Endothelial cell of umbilical vein (primary cell): Measurements from ENCODE around the gene NFATC3. TPM values are rescaled to one million over a fixed set of nuclear protein-coding genes. Genes with fewer than 3 reads are reported as not detected.

Experiments used
- BruUV-seq: library from RNA; stranded (reverse); fragments of 400-500 nt; replicated peaks from 2 replicates; lab custom pipeline; 2021; lab: Mats Ljungman, UMichigan
- CTCF ChIA-PET: fragments of 300-600, 350-600 bp; sonication (Branson Sonifier 250); formaldehyde crosslinking; loops from one replicate; lab custom pipeline; 2021; ENCODE audit warnings: antibody characterized with exemption, inconsistent platforms; lab: Charles Lee
- POLR2A ChIA-PET: fragments of 300-600, 350-600 bp; sonication (Branson Sonifier 250); formaldehyde crosslinking; loops from one replicate; lab custom pipeline; 2021; ENCODE audit warnings: antibody characterized with exemption, inconsistent platforms; lab: Charles Lee
- DNase-seq: peaks from one replicate; pipeline ENCODE4 v3.0.0-alpha.2; 2011; ENCODE audit warnings: low read depth, low spot score
- FAIRE-seq: peaks from 2 replicates; lab custom pipeline; 2011; peaks lifted over from hg19 to GRCh38; lab: Jason Lieb, UNC
- H2AFZ ChIP-seq: 2 replicates; pipeline ENCODE4 v1.6.0; 2012; ENCODE audit warnings: low read depth, low read length, control low read depth, inconsistent platforms
- H3K27ac ChIP-seq: 2 replicates; pipeline ENCODE4 v1.5.1; 2011; ENCODE audit warnings: low read depth, mild to moderate bottlenecking, control low read depth, low read length, moderate library complexity; ENCODE audit not compliant: insufficient read depth
- H3K27me3 ChIP-seq, 2 experiments: 2 replicates each; pipeline versions ENCODE4 v1.6.0 to v1.6.1; 2011; ENCODE audit warnings: low read length in 2 of 2, mixed read lengths in 1 of 2; ENCODE audit not compliant: control insufficient read depth in 2 of 2, insufficient read depth in 2 of 2
- H3K36me3 ChIP-seq, 2 experiments: 2 replicates in 1 of 2; 3 replicates in 1 of 2; pipeline ENCODE4 v1.5.1; 2011; ENCODE audit warnings: low read length in 2 of 2, mild to moderate bottlenecking in 1 of 2, moderate library complexity in 1 of 2; ENCODE audit not compliant: control insufficient read depth in 2 of 2, insufficient read depth in 2 of 2; ENCODE audit errors: extremely low read depth in 1 of 2
- H3K4me1 ChIP-seq: 3 replicates; pipeline ENCODE4 v1.5.1; 2011; ENCODE audit warnings: mild to moderate bottlenecking, low read length; ENCODE audit not compliant: control insufficient read depth, insufficient read depth; ENCODE audit errors: extremely low read depth
- H3K4me2 ChIP-seq: 2 replicates; pipeline ENCODE4 v1.6.1; 2011; ENCODE audit warnings: low read length, control low read depth, mixed read lengths; ENCODE audit not compliant: insufficient read depth
- H3K4me3 ChIP-seq, 3 experiments: fragments of 200-600 bp in 1 of 3; sonication (generic), shearing (Covaris generic) in 1 of 3; replicated peaks in 1 of 3; 2 replicates each; pipeline ENCODE4 v1.5.1; 2011 to 2016; ENCODE audit warnings: control low read depth in 3 of 3, low read length in 3 of 3, mild to moderate bottlenecking in 2 of 3, inconsistent platforms in 1 of 3, low read depth in 1 of 3, moderate library complexity in 1 of 3; ENCODE audit not compliant: insufficient read depth in 1 of 3
- H3K79me2 ChIP-seq: 2 replicates; pipeline ENCODE4 v1.6.0; 2012; ENCODE audit warnings: low read length, inconsistent platforms; ENCODE audit not compliant: control insufficient read depth, insufficient read depth
- H3K9ac ChIP-seq: replicated peaks from 2 replicates; pipeline ENCODE3; 2011; ENCODE audit warnings: low read length, control low read depth; ENCODE audit not compliant: insufficient read depth; ENCODE audit errors: extremely low read depth
- H3K9me1 ChIP-seq: replicated peaks from 3 replicates; pipeline ENCODE4 v1.6.0; 2011; ENCODE audit warnings: mild to moderate bottlenecking, low read length; ENCODE audit not compliant: control insufficient read depth, insufficient read depth; ENCODE audit errors: extremely low read depth
- H3K9me3 ChIP-seq: replicated peaks from 2 replicates; pipeline ENCODE4 v1.5.1; 2012; ENCODE audit warnings: low read length, inconsistent platforms; ENCODE audit not compliant: control insufficient read depth, insufficient read depth
- H4K20me1 ChIP-seq: replicated peaks from 2 replicates; pipeline ENCODE3; 2011; ENCODE audit warnings: mild to moderate bottlenecking, low read length; ENCODE audit not compliant: control insufficient read depth, insufficient read depth; ENCODE audit errors: extremely low read depth
- CTCF ChIP-seq, 2 donors: IDR thresholded peaks; 1 replicate in 1 of 2; 2 replicates in 1 of 2; pipeline ENCODE4 v1.5.1; 2011; ENCODE audit warnings: low read length in 2 of 2, mild to moderate bottlenecking in 2 of 2, moderate library complexity in 2 of 2, control low read depth in 1 of 2, inconsistent platforms in 1 of 2, low read depth in 1 of 2; ENCODE audit not compliant: insufficient read depth in 1 of 2; ENCODE audit errors: extremely low read depth in 1 of 2
- EZH2 ChIP-seq: IDR thresholded peaks from 2 replicates; pipeline ENCODE4 v1.6.1; 2012; ENCODE audit warnings: borderline replicate concordance, low read depth, mild to moderate bottlenecking, moderate library complexity, low read length, inconsistent platforms; ENCODE audit not compliant: severe bottlenecking
- FOS ChIP-seq: IDR thresholded peaks from 2 replicates; pipeline ENCODE4 v1.6.1; 2011; ENCODE audit warnings: mild to moderate bottlenecking, low read length, moderate library complexity, borderline replicate concordance; ENCODE audit not compliant: insufficient read depth
- GATA2 ChIP-seq: IDR thresholded peaks from 2 replicates; pipeline ENCODE4 v1.7.0; 2011; ENCODE audit warnings: low read depth, mild to moderate bottlenecking, moderate library complexity, mixed read lengths, low read length; ENCODE audit not compliant: insufficient read length, insufficient read depth
- JUN ChIP-seq: IDR thresholded peaks from 2 replicates; pipeline ENCODE4 v1.6.1; 2011; ENCODE audit warnings: borderline replicate concordance, low read depth; ENCODE audit not compliant: insufficient read length, insufficient read depth
- MAX ChIP-seq: IDR thresholded peaks from 2 replicates; pipeline ENCODE4 v1.6.1; 2011; ENCODE audit not compliant: insufficient read depth, insufficient read length
- MYC ChIP-seq: IDR thresholded peaks from one replicate; pipeline ENCODE4 v1.6.1; 2011; ENCODE audit warnings: mild to moderate bottlenecking, low read depth, low read length
- POLR2A ChIP-seq: IDR thresholded peaks from 2 replicates; pipeline ENCODE4 v1.6.1; 2012; ENCODE audit warnings: low read depth, mild to moderate bottlenecking, control low read depth, low read length
- POLR2AphosphoS5 ChIP-seq: IDR thresholded peaks from 2 replicates; pipeline ENCODE4 v1.6.1; 2012; ENCODE audit warnings: low read depth, mild to moderate bottlenecking, control low read depth, low read length, moderate library complexity; ENCODE audit not compliant: insufficient read depth
- dilution Hi-C: fragments of 300-500 bp; cut with MboI; formaldehyde crosslinking; loops from one replicate; pipeline ENCODE4 v1.15.0; 2019; ENCODE audit warnings: low sequenced_read_pairs; ENCODE audit not compliant: extremely low pct_ligation_motif_present
- intact Hi-C: fragments of 100-400 bp; cut with micrococcal nuclease; formaldehyde crosslinking; loops from one replicate; pipeline ENCODE4 v1.10.0; 2022
- polyA plus RNA-seq, 4 experiments: library from polyadenylated mRNA; depleted of rRNA in 3 of 4; stranded (reverse) in 3 of 4; unstranded in 1 of 4; fragments of >200 nt; gene quantifications; 2 replicates each; pipeline versions ENCODE4 v1.2.1 to v1.2.3, GENCODE V29; 2011 to 2012; ENCODE audit warnings: missing spikeins in 1 of 4
- total RNA-seq: library from RNA; stranded (reverse); gene quantifications from 2 replicates; pipeline ENCODE4 v1.2.3, GENCODE V29; 2021

The NFATC3 gene
- total and polyA plus RNA-seq, 2 donors (not counting 3 experiments of a cell fraction or from before 2014, with no cell fraction given): 15.6 to 33.1 TPM

GRCh38 chr16:68219725-68220351 lies 134.7 kb downstream of the NFATC3 start:
- peaks cover 3% of the 10 kb centered on the region for H4K20me1 ChIP-seq
- TF ChIP-seq CTCF (IDR thresholded peaks at IDR 0.05; ENCODE audit: extremely low read depth in 1 of 2, insufficient read depth in 1 of 2, low read depth in 1 of 2, low read length in 2 of 2) (no peak), FOS (no peak), JUN (no peak), MAX (no peak), POLR2AphosphoS5 (no peak), EZH2 (no peak), GATA2 (no peak), MYC (no peak), POLR2A (no peak)
- CTCF ChIA-PET: interaction anchor here (1.1 to 1.5 kb wide), 3 partner anchors 46 to 226 kb away, joined by 3 to 5 read pairs (median 3); no protein-coding TSS in a partner anchor
- no peak overlapping the region for H3K9ac ChIP-seq
- H2AFZ ChIP-seq: no peak overlapping the region
- H3K79me2 ChIP-seq: no peaks in the 10 kb centered on the region
- FAIRE-seq (no peak), DNase-seq (no peak)
- intact Hi-C loops: no loop called here
- no peaks in the 10 kb centered on the region for H3K9me3 ChIP-seq
- no peaks in the 10 kb centered on the region for H3K9me1 ChIP-seq
- no peak overlapping the region for H3K4me2 ChIP-seq
- no peaks in the 10 kb centered on the region for H3K4me1 ChIP-seq
- no TSS peak for BruUV-seq
- H3K27me3 ChIP-seq: no peaks in the 10 kb centered on the region
- dilution Hi-C loops: no loop called here
- H3K36me3 ChIP-seq: no peaks in the 10 kb centered on the region
- H3K27ac ChIP-seq: no peak overlapping the region
- POLR2A ChIA-PET: no interaction called here
- no peak overlapping the region for H3K4me3 ChIP-seq
